ENCODE results near the gene MOB3B. TPM values are rescaled to one million over a fixed set of nuclear protein-coding genes. Genes with fewer than 3 reads are reported as not detected.

The MOB3B gene
- total RNA-seq, 4 donors from 2014 or later, result 16.2 to 23.7 (median 19.7) TPM

- Histone ChIP-seq H3K4me1 (peaks cover 0 to 5% (median 0%) of the 10 kb centered on the region in 4 donors), H3K27ac (no peak overlapping the region), H3K36me3 (no peaks in the 10 kb centered on the region), H3K4me3 (no peak overlapping the region), H3K9me3 (no peaks in the 10 kb centered on the region), H3K27me3 (no peaks in the 10 kb centered on the region)
- DNase-seq (ENCODE audit: low spot score in 2 of 2), result no peak
- 79 to 98% methylated on average over 2 of the region's 2 CpGs for WGBS, 2 donors
- TF ChIP-seq EP300 (IDR thresholded peaks at IDR 0.05) (no peak), POLR2A (IDR thresholded peaks at IDR 0.05) (no peak)
- TF ChIP-seq, protein P1, sequence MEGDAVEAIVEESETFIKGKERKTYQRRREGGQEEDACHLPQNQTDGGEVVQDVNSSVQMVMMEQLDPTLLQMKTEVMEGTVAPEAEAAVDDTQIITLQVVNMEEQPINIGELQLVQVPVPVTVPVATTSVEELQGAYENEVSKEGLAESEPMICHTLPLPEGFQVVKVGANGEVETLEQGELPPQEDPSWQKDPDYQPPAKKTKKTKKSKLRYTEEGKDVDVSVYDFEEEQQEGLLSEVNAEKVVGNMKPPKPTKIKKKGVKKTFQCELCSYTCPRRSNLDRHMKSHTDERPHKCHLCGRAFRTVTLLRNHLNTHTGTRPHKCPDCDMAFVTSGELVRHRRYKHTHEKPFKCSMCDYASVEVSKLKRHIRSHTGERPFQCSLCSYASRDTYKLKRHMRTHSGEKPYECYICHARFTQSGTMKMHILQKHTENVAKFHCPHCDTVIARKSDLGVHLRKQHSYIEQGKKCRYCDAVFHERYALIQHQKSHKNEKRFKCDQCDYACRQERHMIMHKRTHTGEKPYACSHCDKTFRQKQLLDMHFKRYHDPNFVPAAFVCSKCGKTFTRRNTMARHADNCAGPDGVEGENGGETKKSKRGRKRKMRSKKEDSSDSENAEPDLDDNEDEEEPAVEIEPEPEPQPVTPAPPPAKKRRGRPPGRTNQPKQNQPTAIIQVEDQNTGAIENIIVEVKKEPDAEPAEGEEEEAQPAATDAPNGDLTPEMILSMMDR (IDR thresholded peaks at IDR 0.05), result no peak
Measured at GRCh38 chr9:27511771-27512170, 17.8 kb downstream of the MOB3B start.

DNA sequence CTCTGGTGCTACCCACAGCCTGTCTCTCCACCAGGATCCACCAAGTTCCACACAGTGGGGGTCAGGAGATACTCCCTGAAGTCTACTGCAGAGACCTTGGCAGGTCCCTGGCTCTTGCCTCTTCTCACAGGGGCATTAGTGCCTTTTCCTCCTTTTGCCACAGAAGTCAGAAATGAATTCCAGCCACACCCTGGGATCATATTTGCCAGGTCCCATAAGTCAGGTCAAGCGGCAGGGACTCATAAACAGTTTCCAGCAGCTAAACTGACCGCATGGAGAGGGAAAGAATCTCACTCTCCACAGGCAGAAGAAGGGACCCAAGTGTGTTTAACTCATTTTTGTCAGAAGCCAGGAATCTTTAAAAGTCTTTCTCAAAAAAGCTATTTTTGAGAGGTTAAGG is 18.8 kb downstream of the MOB3B start:
- DNase-seq (ENCODE audit: low spot score in 2 of 2), result no peak
- 76 to 80% methylated on average over 2 of the region's 2 CpGs for WGBS, 2 donors
- H3K27me3 ChIP-seq, result no peaks in the 10 kb centered on the region

GRCh38 chr9:27506981-27507380 is 22.6 kb downstream of the MOB3B start:
- Histone ChIP-seq H3K27me3 (no peaks in the 10 kb centered on the region), H3K36me3 (no peaks in the 10 kb centered on the region), H3K9me3 (no peaks in the 10 kb centered on the region), H3K4me1 (no peaks in the 10 kb centered on the region), H3K4me3 (no peak overlapping the region), H3K27ac (no peak overlapping the region)
- WGBS, 2 donors, result 60 to 67% methylated on average over 2 of the region's 2 CpGs
- no peak for TF ChIP-seq POLR2A (IDR thresholded peaks at IDR 0.05)
- TF ChIP-seq EP300 (IDR thresholded peaks at IDR 0.05), result no peak
- TF ChIP-seq, protein P1 (IDR thresholded peaks at IDR 0.05), result no peak
- DNase-seq (ENCODE audit: low spot score in 2 of 2), result no peak

More for the DNA sequence above, 18.8 kb downstream of the MOB3B start:
- Histone ChIP-seq H3K9me3 (no peaks in the 10 kb centered on the region), H3K4me1 (peaks cover 0 to 5% (median 0%) of the 10 kb centered on the region in 4 donors), H3K27ac (no peak overlapping the region), H3K36me3 (no peaks in the 10 kb centered on the region), H3K4me3 (no peak overlapping the region)
- no peak for TF ChIP-seq POLR2A (IDR thresholded peaks at IDR 0.05)
- TF ChIP-seq, protein P1 (IDR thresholded peaks at IDR 0.05), result no peak
- TF ChIP-seq EP300 (IDR thresholded peaks at IDR 0.05), result no peak

DNA sequence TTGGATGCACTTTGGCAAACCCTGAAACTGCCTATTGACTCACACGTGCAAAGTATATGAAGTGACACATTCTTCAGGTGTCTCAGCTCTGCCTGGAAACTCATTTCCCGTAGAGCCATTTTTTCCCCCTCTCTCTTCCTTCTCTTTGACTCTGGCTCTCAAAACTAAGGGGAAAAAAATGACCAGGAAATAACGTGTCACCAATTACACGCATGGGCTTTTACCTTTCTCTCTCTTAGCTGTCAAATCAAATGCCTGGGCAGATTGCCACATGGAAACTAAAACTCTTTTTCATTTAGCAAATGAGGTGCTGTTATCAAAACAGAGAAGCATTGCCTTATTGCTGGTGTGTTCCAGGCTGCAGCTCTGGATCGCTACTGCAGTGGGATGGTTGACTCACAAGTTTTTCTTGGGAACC is 23.9 kb downstream of the MOB3B start:
- Histone ChIP-seq H3K27me3 (no peaks in the 10 kb centered on the region), H3K4me3 (no peak overlapping the region), H3K36me3 (no peaks in the 10 kb centered on the region)

DNA sequence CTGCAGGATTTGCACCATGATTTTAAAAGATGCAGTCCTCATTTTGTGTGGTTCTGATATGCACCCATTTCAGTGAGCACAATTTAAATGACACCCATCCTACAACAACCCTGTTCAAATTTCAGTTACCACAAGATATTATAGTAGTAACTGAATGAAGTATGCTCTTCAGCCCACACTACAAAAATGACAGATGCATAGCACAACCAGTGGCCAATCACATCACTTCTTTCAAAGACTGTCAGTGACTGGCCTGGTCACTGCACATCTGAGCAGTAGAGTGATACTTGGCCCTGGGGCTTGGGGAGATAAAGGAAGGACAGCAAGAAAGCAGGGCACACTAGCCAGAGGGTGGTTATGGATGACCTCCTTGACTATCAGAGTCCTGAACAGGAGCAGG is 25.4 kb downstream of the MOB3B start:
- peaks cover 0 to 7% (median 0%) of the 10 kb centered on the region in 4 donors for H3K4me1 ChIP-seq
- TF ChIP-seq, protein P1 (IDR thresholded peaks at IDR 0.05), result no peak
- TF ChIP-seq EP300 (IDR thresholded peaks at IDR 0.05) (no peak), POLR2A (IDR thresholded peaks at IDR 0.05) (no peak)
- no peak overlapping the region for H3K27ac ChIP-seq
- no peaks in the 10 kb centered on the region for H3K36me3 ChIP-seq
- H3K9me3 ChIP-seq, result no peaks in the 10 kb centered on the region
- no peak overlapping the region for H3K4me3 ChIP-seq
- no peak for DNase-seq (ENCODE audit: low spot score in 2 of 2)
- H3K27me3 ChIP-seq, result no peaks in the 10 kb centered on the region

More for the DNA sequence above, 23.9 kb downstream of the MOB3B start:
- H3K4me1 ChIP-seq, result no peaks in the 10 kb centered on the region
- no peaks in the 10 kb centered on the region for H3K9me3 ChIP-seq
- no peak for DNase-seq (ENCODE audit: low spot score in 2 of 2)
- H3K27ac ChIP-seq, result no peak overlapping the region
- 82 to 83% methylated on average over 5 of the region's 5 CpGs for WGBS, 2 donors
- no peak for TF ChIP-seq EP300 (IDR thresholded peaks at IDR 0.05)
- TF ChIP-seq, protein P1 (IDR thresholded peaks at IDR 0.05), result no peak
- no peak for TF ChIP-seq POLR2A (IDR thresholded peaks at IDR 0.05)
